ENCODE results near the gene UFD1.

UFD1 gene

DNA sequence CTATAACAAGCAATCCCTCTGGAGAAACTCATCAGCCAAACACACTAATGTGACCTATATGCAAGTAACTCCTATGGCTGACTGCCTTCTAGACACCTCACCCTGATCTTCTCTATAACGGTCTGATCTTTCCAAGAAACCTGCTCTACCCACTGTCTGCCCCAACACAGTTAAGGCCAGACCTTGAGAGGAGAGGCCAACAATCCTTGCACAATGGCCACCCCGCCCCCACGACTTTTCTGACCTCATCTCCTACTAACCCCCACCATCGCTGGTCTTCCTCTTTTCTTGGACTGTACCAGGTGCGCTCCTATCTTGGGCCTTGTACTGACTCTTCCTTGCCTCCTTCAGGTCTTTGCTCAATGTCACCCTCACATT, 59.9 kb downstream of the UFD1 start:
- no peak for DNase-seq

DNA sequence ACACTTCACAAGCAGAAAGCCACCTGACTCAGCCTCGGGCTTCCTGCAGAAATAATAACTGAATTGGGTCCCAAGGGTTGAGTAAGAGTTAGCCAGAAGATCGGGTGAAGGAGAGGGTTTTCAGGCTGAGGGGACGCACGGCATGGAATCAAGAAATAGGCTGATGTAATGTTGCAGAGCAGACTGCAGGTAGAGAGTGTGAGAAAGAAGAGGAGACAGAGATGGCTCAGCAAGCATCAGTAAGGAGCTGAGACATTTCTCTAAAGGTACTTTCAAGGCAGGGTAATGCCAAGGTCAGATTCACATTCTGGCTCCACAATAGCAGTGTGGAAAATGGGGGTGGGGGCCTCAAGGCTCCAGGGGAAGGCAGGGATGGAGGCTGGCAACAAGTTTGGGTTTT, 66.1 kb downstream of the UFD1 start:
- DNase-seq: no peak

DNA sequence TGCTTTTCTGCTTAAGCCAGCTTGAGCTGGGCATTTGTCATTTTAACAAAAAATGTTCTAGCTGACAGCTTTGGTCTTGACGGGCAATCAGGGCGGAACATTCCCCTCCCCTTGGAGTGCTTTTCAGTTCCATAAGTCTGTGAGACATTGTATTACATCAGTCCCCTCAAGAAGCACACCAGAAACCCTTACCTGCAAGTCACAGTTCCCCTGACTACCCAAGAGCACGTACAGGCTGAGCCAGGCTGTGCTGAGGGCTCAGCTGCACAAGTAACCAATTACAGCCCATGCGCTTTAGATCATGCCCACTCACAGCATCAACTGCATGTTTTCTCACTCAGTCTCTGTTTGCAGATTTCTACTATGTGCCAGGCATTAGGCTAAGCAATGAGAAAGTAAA, 66.5 kb downstream of the UFD1 start:
- DNase-seq: no peak

DNA sequence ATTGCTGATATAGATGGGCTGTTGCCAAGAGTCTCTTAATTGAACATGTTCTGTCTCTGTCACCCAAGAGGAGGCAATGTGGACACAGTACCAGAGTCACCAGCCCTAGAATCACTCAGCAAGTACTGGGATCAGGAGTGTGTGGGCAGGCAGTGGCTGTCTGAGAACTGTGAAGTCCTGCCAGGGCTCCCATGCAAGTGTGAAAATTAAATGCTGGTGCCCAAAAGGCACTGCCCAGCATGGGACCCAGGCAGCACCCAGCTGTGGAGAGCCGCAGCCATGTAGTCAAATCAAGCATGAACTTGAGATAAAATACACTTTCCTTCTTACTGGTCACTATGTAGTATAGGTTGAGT, 67.3 kb downstream of the UFD1 start:
- DNase-seq: no peak

DNA sequence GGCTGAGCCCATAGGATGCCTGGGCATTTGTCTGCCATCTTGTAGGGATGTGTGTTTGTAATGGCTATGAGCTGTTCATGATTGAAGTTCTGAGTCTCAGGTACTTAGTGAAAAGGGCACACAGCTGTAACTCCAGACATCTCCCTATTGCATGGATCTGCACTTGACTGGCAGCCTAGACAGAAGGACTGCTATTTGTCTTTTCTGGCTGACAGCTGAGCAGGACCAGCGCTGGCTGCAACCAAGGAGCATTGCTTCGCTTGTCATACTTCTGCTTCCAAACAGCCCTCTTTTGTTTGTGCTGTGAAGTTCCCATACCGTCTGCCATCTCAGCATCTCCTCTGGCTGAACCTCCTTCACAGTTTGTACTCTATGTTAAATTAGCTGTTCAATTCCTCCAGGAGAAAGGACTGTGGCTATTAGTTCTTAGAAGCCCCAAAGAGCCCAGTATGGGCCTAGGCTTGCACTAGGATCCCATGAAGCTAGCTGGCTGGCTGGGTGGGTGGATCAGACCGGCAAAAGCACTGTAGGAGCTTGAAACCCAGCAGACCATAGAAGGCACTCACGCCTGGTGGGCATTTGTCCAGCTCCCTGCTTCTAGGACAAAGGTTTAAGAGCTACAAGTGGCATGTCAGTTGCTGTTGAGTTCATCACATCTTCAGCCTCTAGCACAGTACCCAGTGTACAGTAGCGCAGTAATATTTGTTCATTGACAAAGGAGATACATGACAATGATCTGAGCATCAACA, 67.9 kb downstream of the UFD1 start:
- no peak for DNase-seq

DNA sequence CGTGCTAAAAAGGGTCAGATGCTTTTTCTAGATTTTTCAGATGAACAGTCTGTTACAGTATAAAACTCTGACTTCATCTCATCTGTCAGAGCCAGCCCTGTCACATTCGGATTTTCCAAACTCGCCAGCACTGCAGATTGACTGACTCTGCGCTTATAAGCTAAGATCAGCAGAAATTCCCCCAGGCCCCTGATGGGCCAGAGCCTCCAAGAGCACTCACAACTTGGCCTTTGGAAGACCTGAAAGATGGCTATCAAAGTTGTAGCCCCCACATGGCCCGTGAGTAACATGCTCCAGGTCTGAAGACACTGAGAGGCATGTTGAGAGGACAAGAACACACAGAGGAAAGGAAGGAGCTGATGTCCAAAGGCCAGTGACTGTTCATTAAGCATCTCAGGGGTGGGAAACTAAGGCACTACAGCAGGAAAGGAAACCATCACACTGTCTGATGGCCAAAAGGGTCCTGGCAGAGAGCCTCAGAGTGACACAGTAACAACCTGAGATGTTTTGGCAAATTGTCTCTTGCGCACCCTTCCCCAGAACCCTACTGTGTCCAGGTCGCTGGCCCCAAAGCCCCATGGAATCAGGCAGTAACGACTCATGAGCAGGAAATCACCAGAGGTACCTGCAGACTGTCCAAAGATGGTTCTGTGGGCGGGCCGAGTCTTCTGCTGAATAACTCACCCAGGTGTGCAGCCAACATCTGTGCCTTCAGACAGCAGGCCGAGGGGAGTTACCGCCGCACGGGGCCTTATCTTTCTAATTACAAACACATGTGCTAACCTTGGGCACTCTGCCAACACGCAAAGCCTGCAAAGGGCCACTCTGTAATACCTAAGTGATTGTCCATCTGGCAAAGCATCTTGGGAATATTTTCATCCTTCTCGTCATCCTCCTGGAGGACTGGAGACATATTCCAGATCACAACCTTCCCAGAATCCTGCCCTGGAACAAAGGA, 71.1 kb downstream of the UFD1 start:
- no peak for DNase-seq

DNA sequence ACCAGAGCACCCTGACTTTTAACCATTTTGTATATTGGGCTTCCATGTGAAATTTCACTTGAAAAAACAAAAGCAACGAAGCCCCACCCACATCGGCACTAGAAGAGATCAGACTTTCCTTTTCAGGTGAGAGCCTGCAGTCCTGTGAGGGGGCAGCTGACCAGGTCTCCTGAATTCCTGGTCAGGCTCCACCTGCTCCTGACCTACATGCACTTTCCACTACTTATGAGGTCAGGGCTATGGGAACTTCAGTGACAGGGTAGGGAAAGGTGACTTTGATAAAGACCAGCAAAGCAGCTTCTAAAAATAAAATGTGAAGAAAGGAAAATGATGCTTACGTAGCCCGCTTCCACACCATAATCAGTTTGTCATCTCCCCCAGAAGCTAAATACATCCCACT, 72.1 kb downstream of the UFD1 start:
- DNase-seq: no peak

DNA sequence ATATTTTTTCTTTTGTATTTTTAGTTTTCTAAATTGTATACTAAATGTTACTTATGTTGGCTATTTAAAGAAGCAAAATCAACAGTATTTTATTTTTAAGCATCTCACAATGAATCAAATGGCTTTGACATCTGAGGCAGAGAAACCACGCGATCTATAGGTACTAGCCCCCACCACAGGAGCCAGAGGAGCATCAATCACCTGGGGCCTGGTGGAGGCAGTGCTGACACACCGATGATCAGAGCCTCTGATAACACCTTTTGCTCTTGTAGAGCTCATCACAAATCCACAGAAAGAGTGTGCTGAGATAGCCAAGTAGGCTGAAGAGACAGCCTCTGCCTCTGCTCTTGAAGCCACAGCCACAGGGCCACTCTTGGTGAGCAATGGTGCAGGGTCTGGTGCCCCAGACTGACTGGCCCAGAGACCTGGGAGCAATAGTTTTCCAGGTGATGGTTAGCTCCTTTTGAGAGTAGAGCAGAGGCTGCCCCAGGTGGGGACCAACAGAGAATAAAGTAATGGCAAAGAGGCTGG, 72.6 kb downstream of the UFD1 start:
- DNase-seq: no peak

DNA sequence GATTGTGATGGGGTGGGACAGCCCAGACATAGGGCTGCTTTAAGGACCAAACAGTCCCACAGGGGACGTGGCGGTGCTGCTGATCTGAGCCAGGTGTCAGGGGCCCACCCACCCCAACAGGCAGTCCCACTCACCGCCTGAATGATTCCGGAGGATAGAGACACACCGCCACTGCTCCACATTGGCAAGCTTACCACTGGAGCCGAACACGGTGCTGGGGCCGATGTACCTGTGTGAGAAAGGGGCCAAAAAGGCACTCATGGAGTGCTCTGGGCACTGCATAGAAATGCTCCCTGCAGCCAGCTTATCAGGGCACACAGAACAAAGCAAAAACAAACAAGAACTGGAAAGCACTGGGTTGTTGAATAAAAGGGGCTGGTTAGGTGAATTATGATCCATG, 73.3 kb downstream of the UFD1 start:
- DNase-seq: no peak

DNA sequence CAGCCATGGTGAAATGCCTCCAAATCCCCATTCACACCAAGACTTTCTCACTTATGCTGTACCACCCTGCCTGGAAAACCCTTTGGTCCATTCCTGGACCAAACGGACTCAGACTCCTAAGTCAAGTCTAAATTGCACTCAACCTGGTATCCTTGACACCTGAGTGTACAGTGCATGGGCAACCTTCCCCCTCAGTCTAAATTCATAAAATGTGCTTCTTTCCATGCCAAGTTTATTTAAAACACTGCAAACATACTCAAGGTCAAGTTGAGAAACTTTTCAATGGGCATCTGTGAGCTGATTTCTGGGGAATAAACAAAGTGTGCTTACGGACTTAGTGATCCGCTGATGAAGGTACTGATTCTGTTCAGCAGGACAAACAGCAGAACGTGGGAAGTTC, 73.9 kb downstream of the UFD1 start:
- DNase-seq: no peak

DNA sequence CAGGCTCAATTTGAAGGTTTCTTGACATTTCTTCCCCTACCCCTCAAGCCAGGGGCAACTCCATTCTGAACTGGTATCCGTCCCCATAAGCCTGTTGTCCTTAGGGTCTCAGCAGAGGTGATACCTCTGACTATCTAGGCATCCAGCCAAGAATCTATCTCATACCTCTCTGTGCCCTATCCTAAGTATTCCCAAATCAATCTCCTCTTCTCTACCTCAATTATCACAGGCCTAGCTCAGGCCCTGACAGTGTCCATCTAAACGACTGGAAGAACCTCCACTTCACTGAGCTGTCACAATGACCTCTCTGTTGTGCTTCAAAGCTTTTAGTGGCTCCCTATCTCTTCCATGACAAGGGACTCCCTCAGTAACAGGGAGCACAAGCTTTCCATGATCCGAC, 74.3 kb downstream of the UFD1 start:
- DNase-seq: no peak

DNA sequence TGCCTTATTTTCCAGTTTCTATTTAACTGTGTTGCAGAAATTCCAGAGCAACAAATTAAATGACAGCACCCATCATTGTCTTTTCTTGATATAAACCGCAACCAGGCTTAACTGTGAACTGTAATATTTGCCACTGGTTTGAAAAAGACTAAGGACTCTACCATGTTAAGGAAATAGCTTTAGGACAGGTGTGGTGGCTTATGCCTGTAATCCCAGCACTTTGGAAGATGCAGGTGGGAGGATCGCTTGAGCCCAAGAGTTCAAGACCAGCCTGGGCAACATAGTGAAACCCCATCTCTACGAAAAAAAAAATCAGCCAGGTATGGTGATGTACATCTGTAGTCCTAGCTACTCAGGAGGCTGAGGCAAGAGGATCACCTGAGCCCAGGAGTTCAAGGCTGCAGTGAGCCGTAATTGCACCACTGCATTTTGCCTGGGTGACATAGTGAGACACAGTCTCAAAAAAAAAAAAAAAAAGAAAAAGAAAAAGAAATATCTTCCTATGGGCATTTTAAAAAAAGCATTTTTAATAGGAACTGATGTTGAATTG, 76.3 kb downstream of the UFD1 start:
- no peak for DNase-seq

DNA sequence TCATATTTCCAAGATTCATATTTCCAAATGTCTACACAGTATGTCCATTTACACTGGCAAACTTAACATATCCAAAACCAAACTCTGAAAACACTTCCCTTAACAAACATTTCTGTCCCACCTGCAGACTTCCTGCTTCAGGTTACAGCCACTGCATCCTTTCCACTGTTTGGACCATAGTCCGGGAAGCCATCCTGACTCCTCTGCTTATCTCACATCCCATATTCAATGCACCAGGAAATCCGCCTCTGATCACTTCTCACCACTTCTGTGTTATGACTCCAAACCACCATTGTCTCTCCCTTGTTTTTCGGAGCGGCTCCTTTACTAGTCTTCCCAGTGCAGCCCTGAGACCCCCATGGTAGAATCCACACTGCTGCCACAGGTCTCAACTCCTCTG, 77.5 kb downstream of the UFD1 start:
- DNase-seq: no peak

DNA sequence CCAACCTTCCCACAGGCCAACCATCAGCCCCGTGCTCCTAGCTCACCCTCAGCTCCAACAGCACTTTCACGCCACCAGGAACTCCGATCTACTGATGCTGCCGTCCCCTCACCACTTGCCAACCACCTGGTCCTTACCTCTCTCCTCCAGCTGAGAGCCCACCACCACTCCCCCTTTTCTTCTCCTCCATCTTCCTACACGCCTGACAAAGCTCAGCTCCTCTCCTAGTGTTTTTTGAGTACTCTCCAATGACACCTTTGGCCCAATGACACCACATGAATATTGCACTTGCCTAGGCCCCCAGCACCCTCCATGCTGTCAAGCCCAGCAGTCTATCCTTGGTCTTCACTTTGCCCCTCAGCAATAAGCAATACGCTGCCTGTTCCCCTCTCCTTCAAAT, 78.1 kb downstream of the UFD1 start:
- DNase-seq: no peak
